Measurements from ENCODE around the gene UBE2E1.
"Not testable (repeated sequence)": the region's sequence is repeated elsewhere in the genome, so short reads cannot be mapped to it uniquely, and the experiment has no call there.

The UBE2E1 gene

GRCh38 chr3:23889950-23890349, 84.2 kb downstream of the UBE2E1 start:
- Mint-ChIP-seq H3K4me3 (no peak overlapping the region), H3K27me3 (no peaks in the 10 kb centered on the region), H3K9me3 (no peaks in the 10 kb centered on the region), H3K4me1 (no peaks in the 10 kb centered on the region), H3K27ac (no peak overlapping the region)
- ATAC-seq (no peak), DNase-seq (no peak)

- Mint-ChIP-seq H3K4me1 (no peaks in the 10 kb centered on the region), H3K9me3 (no peaks in the 10 kb centered on the region), H3K4me3 (no peak overlapping the region), H3K27me3 (no peaks in the 10 kb centered on the region), H3K27ac (no peak overlapping the region)
- no peak for DNase-seq
- no peak for ATAC-seq
Measured at GRCh38 chr3:23894254-23895061, 88.7 kb downstream of the UBE2E1 start.

GRCh38 chr3:23895181-23895580, 89.4 kb downstream of the UBE2E1 start:
- ATAC-seq, result no peak
- no peaks in the 10 kb centered on the region for H3K4me1 Mint-ChIP-seq
- no peaks in the 10 kb centered on the region for H3K27me3 Mint-ChIP-seq
- no peak for DNase-seq
- H3K4me3 Mint-ChIP-seq, result no peak overlapping the region
- H3K9me3 Mint-ChIP-seq, result no peaks in the 10 kb centered on the region
- peak overlapping the region in 1 of 2 donors; percentile 3 for H3K27ac Mint-ChIP-seq

GRCh38 chr3:23900744-23901143, 95.0 kb downstream of the UBE2E1 start:
- ATAC-seq (no peak), DNase-seq (no peak)
- no peak overlapping the region for H3K4me3 Mint-ChIP-seq
- H3K27ac Mint-ChIP-seq, result no peak overlapping the region
- H3K27me3 Mint-ChIP-seq, result no peaks in the 10 kb centered on the region
- H3K9me3 Mint-ChIP-seq, result no peaks in the 10 kb centered on the region
- H3K4me1 Mint-ChIP-seq, result no peaks in the 10 kb centered on the region

- no peak overlapping the region for H3K27ac Mint-ChIP-seq
- DNase-seq (no peak), ATAC-seq (no peak)
- H3K9me3 Mint-ChIP-seq, result no peaks in the 10 kb centered on the region
- no peaks in the 10 kb centered on the region for H3K4me1 Mint-ChIP-seq
- no peak overlapping the region for H3K4me3 Mint-ChIP-seq
- no peaks in the 10 kb centered on the region for H3K27me3 Mint-ChIP-seq
Measured at GRCh38 chr3:23904545-23904944, 98.8 kb downstream of the UBE2E1 start.

- H3K27ac Mint-ChIP-seq, result no peak overlapping the region
- ATAC-seq (no peak), DNase-seq (no peak)
- H3K4me1 Mint-ChIP-seq, result no peaks in the 10 kb centered on the region
- H3K27me3 Mint-ChIP-seq, result no peaks in the 10 kb centered on the region
- H3K9me3 Mint-ChIP-seq, result no peaks in the 10 kb centered on the region
- no peak overlapping the region for H3K4me3 Mint-ChIP-seq
Measured at GRCh38 chr3:23909341-23909740, 103.6 kb downstream of the UBE2E1 start.

GRCh38 chr3:23911397-23911796, 105.6 kb downstream of the UBE2E1 start:
- H3K27ac Mint-ChIP-seq, result no peak overlapping the region
- no peaks in the 10 kb centered on the region for H3K9me3 Mint-ChIP-seq
- peaks cover 19% of the 10 kb centered on the region for H3K4me1 Mint-ChIP-seq
- DNase-seq (no peak), ATAC-seq (no peak)
- H3K4me3 Mint-ChIP-seq, result no peak overlapping the region
- H3K27me3 Mint-ChIP-seq, result no peaks in the 10 kb centered on the region

- ATAC-seq, H3K27ac Mint-ChIP-seq, H3K4me3 Mint-ChIP-seq, H3K27me3 Mint-ChIP-seq, DNase-seq, H3K9me3 Mint-ChIP-seq: not testable (repeated sequence)
- H3K4me1 Mint-ChIP-seq, result peaks cover 20% of the 10 kb centered on the region
Measured at GRCh38 chr3:23912335-23912734, 106.6 kb downstream of the UBE2E1 start.

GRCh38 chr3:23913182-23913581, 107.4 kb downstream of the UBE2E1 start:
- no peaks in the 10 kb centered on the region for H3K27me3 Mint-ChIP-seq
- no peaks in the 10 kb centered on the region for H3K9me3 Mint-ChIP-seq
- no peak overlapping the region for H3K27ac Mint-ChIP-seq
- DNase-seq (no peak), ATAC-seq (no peak)
- H3K4me1 Mint-ChIP-seq, result peaks cover 27% of the 10 kb centered on the region
- no peak overlapping the region for H3K4me3 Mint-ChIP-seq

- ATAC-seq (no peak), DNase-seq (no peak)
- Mint-ChIP-seq H3K27me3 (no peaks in the 10 kb centered on the region), H3K9me3 (no peaks in the 10 kb centered on the region), H3K4me1 (peaks cover 36% of the 10 kb centered on the region), H3K4me3 (no peak overlapping the region), H3K27ac (no peak overlapping the region)
Measured at GRCh38 chr3:23913873-23914743, 108.4 kb downstream of the UBE2E1 start.

GRCh38 chr3:23915537-23916108, 109.9 kb downstream of the UBE2E1 start:
- H3K4me1 Mint-ChIP-seq, result peaks cover 51% of the 10 kb centered on the region
- DNase-seq (no peak), ATAC-seq (no peak)
- peak overlapping the region; percentile 96 to 98 for H3K4me3 Mint-ChIP-seq
- no peaks in the 10 kb centered on the region for H3K27me3 Mint-ChIP-seq
- H3K9me3 Mint-ChIP-seq, result no peaks in the 10 kb centered on the region
- H3K27ac Mint-ChIP-seq, result no peak overlapping the region

GRCh38 chr3:23916152-23916885, 110.6 kb downstream of the UBE2E1 start:
- no peaks in the 10 kb centered on the region for H3K9me3 Mint-ChIP-seq
- H3K4me1 Mint-ChIP-seq, result peaks cover 51% of the 10 kb centered on the region
- H3K27me3 Mint-ChIP-seq, result no peaks in the 10 kb centered on the region
- H3K4me3 Mint-ChIP-seq, result peak overlapping the region; percentile 96 to 98
- peak; percentile 68 for ATAC-seq
- no peak for DNase-seq
- peak overlapping the region; percentile 99 to 100 for H3K27ac Mint-ChIP-seq

GRCh38 chr3:23916886-23917678, 111.3 kb downstream of the UBE2E1 start, which contains the start of the genes NKIRAS1 and RPL15:
Gene NKIRAS1, minus strand, starts transcription at chr3:23916990. Its CDS starts 6,086 bp downstream, at chr3:23910904.
Gene RPL15, plus strand, starts transcription at chr3:23917132. Its CDS starts 728 bp downstream, at chr3:23917860.
- no peaks in the 10 kb centered on the region for H3K9me3 Mint-ChIP-seq
- H3K4me3 Mint-ChIP-seq, result peak within 1 kb of the TSS; percentile 96 to 98
- DNase-seq, result peak; percentile 95 to 98
- ATAC-seq, result peak; percentile 95
- H3K27me3 Mint-ChIP-seq, result no peaks in the 10 kb centered on the region
- peak within 1 kb of the TSS; percentile 99 to 100 for H3K27ac Mint-ChIP-seq
- peaks cover 51% of the 10 kb centered on the region for H3K4me1 Mint-ChIP-seq

- Mint-ChIP-seq H3K27ac (peak overlapping the region; percentile 99 to 100), H3K4me1 (peaks cover 51% of the 10 kb centered on the region), H3K4me3 (peak overlapping the region; percentile 96 to 98)
- not testable (repeated sequence) for ATAC-seq, H3K9me3 Mint-ChIP-seq, H3K27me3 Mint-ChIP-seq, DNase-seq
Measured at GRCh38 chr3:23917679-23918303, 112.0 kb downstream of the UBE2E1 start.
